SH-SY5Y (cell line): Measurements from ENCODE around the gene DDTL.

Experiments used
- GATA2 ChIP-seq: IDR thresholded peaks from 2 replicates; pipeline ENCODE4 v1.6.1; 2011; ENCODE audit warnings: mild to moderate bottlenecking, low read depth, low read length
- GATA3 ChIP-seq: IDR thresholded peaks from 2 replicates; pipeline ENCODE4 v1.6.1; 2011; ENCODE audit warnings: low read depth, mild to moderate bottlenecking, low read length, moderate library complexity

Gene DDTL

DNA sequence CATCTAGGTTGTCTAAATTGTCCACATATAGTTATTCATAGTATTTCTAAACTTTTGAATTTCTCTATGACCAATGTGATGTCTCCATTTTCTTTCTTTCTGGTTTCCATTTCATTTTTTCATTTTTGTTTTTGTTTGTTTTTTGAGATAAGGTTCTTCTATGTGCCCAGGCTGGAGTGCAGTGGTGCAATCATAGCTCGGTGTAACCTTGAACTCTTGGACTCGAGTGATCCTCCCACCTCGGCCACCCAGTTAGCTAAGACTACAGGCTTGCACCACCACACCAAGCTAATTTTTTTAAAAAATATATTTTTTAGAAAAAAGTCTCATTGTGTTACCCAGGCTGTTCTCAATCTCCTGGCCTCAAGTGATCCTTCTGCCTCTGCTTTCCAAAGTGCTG is 30.4 kb downstream of the DDTL start:
- TF ChIP-seq GATA3 (no peak), GATA2 (no peak)

DNA sequence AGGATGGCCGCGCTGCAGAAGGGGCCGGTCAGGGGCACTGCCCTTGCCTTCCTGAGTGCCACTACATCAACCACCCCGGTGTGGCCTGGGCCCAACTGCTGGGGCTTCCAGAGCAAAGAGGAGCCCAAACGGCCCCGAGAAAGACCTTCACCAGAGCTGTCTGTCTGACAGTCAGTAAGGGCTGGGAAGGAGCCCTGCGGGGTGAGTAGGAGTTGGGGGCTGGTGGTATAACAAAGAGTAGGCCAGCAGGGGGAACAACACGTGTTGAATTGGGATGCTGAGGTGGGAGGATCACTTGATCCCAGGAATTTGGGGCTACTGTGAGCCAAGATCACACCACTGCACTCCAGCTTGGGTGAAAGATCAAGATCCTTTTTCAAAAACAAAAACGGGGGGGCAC is 34.6 kb downstream of the DDTL start:
- no peak for TF ChIP-seq GATA3

DNA sequence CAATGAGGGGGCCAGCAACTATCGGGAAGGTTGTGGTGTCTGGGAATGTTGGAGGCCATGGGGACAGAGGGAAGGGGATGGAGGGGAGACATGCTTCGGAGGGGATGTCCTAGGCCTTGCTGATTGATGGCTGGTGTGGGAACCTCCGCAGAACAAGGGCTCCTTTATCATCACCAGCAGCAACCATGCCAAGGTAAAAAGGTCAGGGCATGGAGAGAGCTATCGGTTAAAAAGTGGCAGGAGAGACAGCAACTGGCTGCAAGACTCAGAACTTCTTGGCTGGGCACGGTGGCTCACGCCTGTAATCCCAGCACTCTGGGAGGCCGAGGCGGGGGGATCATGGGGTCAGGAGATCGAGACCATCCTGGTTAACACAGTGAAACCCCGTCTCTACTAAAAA is 35.6 kb downstream of the DDTL start:
- TF ChIP-seq GATA2 (no peak), GATA3 (no peak)

DNA sequence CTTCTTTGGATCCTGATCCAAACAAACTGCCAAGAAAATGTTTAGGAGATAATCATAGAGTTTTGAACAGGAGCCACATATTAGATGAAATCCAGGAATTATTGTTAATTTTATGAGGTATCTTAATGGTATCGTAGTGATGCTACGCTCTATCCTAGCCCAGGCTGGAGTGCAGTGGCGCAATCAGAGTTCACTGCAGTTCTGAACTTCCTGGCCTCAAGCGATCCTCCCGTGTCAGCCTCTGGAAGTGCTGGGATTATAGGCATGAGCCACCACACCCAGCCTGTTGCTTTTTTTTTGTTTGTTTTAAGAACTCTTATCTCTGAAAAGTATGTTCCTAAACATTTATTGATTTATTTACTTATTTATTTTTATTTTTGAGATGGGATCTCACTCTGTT is 36.2 kb downstream of the DDTL start:
- TF ChIP-seq GATA2 (no peak), GATA3 (no peak)

DNA sequence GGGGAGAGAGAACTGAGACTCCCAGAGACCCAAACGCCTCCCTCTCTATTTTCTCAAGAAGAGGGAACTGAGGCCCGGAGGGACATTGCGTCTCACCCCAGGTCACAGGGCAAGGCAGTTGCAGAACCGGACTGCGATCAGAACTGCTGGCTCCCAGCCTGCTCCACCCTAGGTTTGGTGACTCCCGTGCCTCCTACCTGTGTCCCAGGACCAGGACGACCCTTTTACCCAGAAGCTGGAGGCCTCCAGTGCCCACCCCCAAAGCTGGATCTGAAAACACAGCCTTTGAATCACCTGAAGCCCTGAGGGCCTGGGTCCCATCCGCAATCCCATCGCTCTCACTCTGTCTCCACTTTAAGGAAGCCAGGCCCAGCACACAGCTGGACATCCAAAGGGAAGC is 37.2 kb downstream of the DDTL start:
- TF ChIP-seq GATA3 (no peak), GATA2 (no peak)

DNA sequence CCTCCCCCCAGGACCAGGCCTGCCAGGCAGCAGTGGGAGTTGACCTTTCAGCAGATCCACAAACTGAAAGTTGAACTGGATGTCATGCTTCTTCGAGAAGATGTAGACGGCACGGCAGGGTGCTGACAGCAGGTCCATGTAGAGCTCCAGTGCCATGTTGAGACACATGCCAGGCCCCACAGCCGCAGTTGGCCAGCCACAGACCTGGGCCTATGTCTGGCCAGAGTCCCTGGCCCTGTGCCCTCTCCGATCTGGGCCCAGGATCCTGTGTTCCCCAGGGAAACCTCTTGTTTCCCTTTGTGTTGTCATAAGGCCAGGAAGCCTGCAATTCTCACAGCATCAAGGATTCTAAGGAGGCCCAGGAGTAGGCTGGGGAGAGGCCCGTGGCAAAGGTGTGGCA is 38.5 kb downstream of the DDTL start, which contains the start of gene GSTT4:
GSTT4 (minus strand) TSS at position 253 of the 400 bp plus-strand sequence; CDS start at position 156, 97 bp downstream.
- TF ChIP-seq GATA3: no peak
- no peak for TF ChIP-seq GATA2

DNA sequence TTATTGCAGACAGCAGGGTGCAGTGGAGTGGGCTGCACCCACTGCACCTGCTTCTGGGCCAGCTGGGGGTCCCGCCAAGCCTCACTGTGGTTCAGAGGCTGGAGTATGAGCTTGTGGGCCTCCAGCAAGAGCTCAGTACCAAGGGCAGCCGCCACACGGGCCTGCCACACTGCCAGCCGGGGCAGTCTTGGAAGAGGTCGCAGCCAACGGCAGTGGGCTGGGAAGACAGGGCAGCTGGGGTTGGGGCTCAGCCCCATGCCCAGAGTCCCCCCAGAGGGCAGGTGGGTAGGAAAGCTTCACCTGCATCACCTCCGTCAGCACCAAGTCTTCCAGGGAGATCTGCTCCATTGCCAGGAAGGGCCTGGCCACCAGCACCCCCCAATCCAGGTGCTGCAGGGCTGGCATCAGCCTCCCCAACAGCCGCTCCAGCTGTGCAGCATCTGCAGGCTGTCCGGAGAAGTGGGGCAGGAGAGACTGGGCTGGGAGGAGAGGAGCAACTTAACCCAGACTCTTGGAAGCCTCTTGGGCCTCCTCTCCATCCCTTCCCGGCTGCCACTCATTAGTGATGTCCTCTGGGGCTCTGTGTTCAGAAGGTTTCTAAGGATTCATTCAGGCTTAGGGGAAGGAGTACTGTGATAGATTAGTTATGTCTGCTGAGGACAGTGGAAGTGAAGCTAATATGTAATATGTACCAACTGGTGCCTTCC is 39.7 kb downstream of the DDTL start:
- TF ChIP-seq GATA2: no peak
- TF ChIP-seq GATA3: no peak

DNA sequence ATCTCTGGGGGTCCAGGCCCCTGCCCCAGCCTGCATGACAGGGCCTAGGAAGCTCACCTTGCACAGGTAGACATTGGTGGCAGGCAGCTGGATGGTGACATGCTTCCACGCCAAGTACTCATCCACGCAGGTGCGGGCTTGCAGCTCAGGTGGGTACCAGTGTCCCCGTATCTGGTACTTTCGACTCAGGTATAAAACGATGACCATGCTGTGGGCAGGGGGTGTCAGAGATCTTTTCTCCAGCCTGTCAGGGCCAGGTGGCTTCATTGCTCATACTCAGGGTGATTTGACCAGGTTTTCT is 40.2 kb downstream of the DDTL start:
- no peak for TF ChIP-seq GATA2
- no peak for TF ChIP-seq GATA3

DNA sequence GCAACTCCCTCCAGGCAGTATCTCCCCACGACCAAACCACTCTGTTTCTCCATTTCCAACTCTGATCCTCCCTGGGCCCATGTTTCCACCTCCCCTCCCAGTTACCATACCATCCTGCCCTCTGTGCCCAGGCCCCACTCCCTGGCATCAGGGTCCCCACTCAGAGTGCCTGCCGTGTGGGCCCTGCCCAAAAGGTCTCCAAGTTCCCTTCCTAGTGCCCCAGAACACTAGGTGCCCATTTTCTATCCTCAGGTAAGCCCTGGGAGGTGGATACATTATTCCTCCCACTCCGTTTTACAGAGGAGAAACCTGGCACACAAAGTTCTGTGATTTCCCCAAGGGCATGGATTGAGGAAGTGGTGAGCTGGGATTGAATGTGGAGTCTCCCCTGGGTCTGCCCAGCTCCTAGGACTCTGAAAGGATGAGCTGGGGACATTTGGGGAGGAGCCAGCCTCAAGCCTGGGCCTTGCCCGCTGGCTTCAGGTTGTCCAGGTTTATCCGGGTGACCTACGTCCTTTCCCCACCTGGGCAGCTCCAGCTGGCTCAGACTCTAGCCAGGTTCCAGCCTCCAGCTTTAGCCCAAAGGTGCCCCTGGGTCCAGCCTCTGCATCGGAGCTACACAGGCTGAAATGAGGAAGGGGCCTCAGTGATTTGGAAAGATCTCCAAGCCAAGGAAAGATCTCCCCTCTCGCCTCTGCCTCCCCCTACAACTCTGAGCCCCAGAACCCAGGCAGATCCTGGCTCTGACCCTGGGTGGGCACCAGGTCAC is 40.7 kb downstream of the DDTL start:
- no peak for TF ChIP-seq GATA3
- TF ChIP-seq GATA2: no peak

DNA sequence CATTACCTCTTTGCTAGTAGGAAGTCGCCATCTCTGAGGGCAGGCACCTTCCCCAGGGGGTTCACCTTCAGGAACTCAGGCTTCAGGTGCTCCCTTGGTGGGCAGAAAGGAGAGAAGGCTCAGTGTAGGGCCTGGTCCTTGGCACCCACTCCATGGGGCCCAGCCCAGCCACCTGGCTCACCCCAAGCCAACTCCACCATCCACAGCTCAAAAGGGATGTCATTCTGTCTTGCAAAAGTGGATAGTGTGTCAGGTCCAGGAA is 41.3 kb downstream of the DDTL start:
- TF ChIP-seq GATA2 (no peak), GATA3 (no peak)

DNA sequence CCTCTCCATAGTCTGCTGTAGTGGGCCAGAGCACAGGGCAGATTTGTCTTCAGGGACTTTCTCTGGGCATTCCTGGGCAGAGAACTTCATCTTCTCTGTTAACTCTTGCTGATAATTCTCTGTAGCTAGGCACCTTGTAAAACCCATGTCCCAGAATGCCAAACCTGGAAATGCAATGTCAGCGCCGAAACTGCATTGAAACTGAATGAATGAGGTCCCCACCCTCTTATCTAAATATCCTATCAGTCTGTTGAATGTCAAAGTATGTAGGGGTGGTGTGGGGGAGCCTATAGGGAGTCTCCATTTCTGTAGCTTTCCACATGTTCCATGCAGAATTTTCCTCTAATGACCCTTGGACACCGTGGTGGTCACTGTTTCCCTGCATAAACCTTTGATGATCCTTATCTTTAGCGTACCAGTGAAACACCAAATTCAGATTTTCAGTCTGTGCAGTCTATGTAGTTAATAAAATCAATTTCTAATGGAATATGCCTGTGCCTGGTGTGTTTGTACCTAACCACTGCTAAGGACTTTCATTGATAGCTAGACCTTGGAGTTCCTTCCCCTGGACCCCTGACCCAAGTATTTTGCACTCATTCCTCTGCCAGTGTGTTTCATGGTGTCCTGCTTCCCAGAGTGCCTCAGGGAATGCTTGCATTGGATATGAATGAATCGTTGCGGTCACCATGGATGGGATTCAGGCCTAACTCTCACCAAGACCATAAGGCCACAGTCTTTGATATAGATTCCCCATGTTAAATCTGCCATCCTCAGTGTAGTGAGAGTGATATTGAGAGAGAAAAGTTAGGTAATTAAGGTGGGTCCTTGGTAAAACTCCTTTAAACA is 41.9 kb downstream of the DDTL start:
- TF ChIP-seq GATA3: no peak
- no peak for TF ChIP-seq GATA2

DNA sequence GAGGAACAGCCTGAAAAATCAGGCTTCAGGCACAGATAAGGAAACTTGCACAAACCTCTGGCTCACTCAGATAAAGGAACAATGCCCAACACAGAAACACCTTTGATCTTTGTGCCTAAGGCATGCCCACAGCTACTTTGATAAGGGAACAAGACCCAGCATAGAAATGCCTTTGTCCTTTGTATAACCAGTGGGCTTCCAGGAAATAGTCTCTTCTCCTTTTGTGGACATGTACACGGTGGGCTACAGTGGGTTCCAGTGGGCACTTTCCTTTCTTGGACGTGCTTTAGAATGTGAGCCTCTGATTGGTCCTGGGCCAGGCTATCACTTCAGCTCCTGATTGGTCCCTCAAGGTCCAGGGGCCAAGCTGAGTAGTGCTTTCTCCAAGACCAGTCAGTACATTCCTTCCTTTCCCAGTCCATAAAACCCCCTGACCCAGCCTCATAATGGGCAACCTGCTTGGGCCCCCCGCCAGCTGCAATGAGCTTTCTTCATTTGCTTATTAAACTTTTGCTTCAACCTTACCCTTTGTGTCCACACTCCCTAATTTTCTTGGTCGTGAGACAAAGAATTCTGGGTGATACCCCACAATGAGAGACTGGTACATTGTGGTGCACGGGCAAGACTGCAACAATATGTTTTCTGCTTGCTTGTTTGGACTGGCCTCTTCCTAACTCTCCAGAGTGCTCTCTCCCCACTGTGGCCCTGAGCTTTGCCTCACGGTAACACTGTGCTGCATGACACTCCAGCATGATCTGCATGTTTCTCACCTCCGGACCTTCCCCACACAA is 42.7 kb downstream of the DDTL start:
- no peak for TF ChIP-seq GATA2
- no peak for TF ChIP-seq GATA3

DNA sequence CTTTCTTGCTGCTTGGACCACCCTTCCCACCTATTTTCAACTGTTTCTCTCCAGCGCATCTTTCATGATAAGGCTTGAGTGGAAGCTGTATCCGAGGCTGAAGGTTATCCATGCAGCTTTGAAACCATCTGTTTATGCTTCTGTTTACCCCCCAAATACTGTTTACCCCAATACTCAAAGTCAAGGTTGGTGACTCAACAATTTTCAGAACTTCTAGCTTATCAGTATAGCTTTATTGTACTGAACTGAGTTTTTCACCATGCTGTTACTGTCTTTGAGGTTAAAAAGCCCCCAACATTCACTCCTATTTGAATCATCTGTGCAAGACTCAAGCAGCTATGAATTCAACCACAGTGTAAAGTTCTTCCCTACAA is 43.3 kb downstream of the DDTL start:
- TF ChIP-seq GATA3 (no peak), GATA2 (no peak)

DNA sequence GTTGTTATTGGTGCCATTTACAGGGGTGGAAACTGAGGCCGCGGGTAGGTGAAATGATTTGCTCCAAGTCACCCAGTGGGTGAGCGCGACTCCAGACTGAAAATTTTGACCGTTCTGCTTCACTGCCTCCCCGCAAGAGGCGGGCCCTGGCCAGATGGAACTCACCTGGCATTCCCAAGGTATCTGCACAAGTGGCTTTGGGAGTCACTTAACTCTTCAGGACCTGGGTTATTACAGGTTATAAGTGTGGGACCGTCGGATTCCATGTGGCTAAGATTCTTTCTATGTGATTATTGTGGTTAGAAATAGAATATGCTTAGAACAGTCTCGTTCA is 45.0 kb downstream of the DDTL start:
- TF ChIP-seq GATA2: no peak
- no peak for TF ChIP-seq GATA3

DNA sequence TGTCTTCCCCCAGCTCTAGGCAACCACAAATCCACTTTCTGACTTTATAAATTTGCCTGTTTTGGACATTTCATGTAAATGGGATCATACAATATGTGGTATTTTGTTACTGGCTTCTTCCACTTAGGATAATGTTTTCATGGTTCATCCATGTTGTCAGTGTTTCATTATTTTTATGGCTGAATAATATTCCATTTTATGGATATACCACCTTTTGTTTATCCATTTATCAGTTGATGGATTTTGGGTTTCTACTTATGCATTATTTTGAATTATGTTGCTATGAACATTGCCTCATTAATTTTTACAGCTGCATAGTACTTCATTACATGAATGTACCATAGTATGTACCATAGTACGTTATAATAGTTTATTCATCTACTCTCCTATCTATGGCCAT is 49.5 kb downstream of the DDTL start:
- no peak for TF ChIP-seq GATA3
- TF ChIP-seq GATA2: no peak

DNA sequence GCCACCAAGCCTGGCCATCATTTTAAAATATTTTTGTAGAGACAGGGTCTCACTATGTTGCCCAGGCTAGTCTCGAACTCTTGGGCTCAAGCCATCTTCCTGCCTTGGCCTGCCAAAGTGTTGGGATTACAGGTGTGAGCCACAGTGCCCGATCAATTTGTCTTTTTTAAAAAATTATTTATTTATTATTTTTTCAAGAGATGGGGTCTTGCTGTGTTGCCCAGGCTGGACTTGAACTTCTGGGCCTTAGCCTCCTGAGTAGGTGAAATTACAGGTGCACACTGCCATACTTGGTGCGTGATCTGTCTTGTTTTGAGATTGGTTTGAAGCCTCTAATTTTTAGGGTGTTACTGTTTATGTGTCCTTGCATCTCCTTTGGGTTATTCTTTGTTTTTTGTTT is 54.6 kb downstream of the DDTL start:
- no peak for TF ChIP-seq GATA3
- TF ChIP-seq GATA2: no peak
